SK-N-SH (cell line): ENCODE data around the gene SLAMF9. TPM values are rescaled to one million over a fixed set of nuclear protein-coding genes. Genes with fewer than 3 reads are reported as not detected.

ENCODE experiments used
- CTCF ChIA-PET: fragments of 300-600, 350-600 bp; formaldehyde crosslinking; extraction: SDS; loops from one replicate; lab custom pipeline; 2021; lab: Yijun Ruan, JAX
- POLR2A ChIA-PET: fragments of 350-600 bp; sonication (Branson Sonifier 250); formaldehyde crosslinking; extraction: SDS; loops from one replicate; lab custom pipeline; 2020; ENCODE audit warnings: antibody characterized with exemption, inconsistent platforms; lab: Yijun Ruan, JAX
- DNase-seq: peaks from one replicate; pipeline ENCODE4 v3.0.0; 2012
- H2AFZ ChIP-seq: fragments of 200-600 bp; sonication (generic); 2 replicates; pipeline ENCODE4 v1.8.1; 2016; ENCODE audit warnings: antibody characterized with exemption, mild to moderate bottlenecking, low read depth
- H3F3A ChIP-seq: fragments of 200-600 bp; sonication (generic); replicated peaks from 2 replicates; pipeline ENCODE3; 2016; ENCODE audit warnings: antibody characterized with exemption, mild to moderate bottlenecking; ENCODE audit not compliant: insufficient read depth
- H3K27ac ChIP-seq, 2 experiments: fragments of 200-500 bp in 1 of 2; fragments of 200-600 bp in 1 of 2; sonication (Bioruptor generic) in 1 of 2; sonication (generic), shearing (Covaris generic) in 1 of 2; 2 replicates each; pipeline versions ENCODE4 v1.5.1 to v1.6.1; 2014 to 2016; ENCODE audit warnings: low read depth in 2 of 2, inconsistent platforms in 1 of 2, low read length in 1 of 2, mild to moderate bottlenecking in 1 of 2, mixed read lengths in 1 of 2
- H3K27me3 ChIP-seq: fragments of 200-600 bp; sonication (generic), shearing (Covaris generic); 2 replicates; pipeline ENCODE4 v1.6.1; 2016; ENCODE audit warnings: mixed run types; ENCODE audit not compliant: insufficient read depth
- H3K36me3 ChIP-seq, 2 experiments: fragments of 200-500 bp in 1 of 2; fragments of 200-600 bp in 1 of 2; sonication (Bioruptor generic) in 1 of 2; sonication (generic) in 1 of 2; replicated peaks in 1 of 2; 2 replicates each; pipeline versions ENCODE3 to v1.5.1; 2014 to 2016; ENCODE audit warnings: low read length in 1 of 2, mild to moderate bottlenecking in 1 of 2; ENCODE audit not compliant: insufficient read depth in 2 of 2, control insufficient read depth in 1 of 2
- H3K4me1 ChIP-seq, 2 experiments: fragments of 200-500 bp in 1 of 2; fragments of 200-600 bp in 1 of 2; sonication (Bioruptor generic) in 1 of 2; sonication (generic), shearing (Covaris generic) in 1 of 2; 2 replicates each; pipeline versions ENCODE4 v1.5.1 to v1.6.1; 2014 to 2016; ENCODE audit warnings: low read depth in 1 of 2, low read length in 1 of 2, mixed run types in 1 of 2; ENCODE audit not compliant: insufficient read depth in 2 of 2, control insufficient read depth in 1 of 2
- H3K4me2 ChIP-seq: fragments of 200-600 bp; sonication (generic), shearing (Covaris generic); 2 replicates; pipeline ENCODE4 v1.6.1; 2017; ENCODE audit warnings: mixed run types
- H3K4me3 ChIP-seq, 2 experiments: fragments of 200-500 bp in 1 of 2; fragments of 200-600 bp in 1 of 2; sonication (Bioruptor generic) in 1 of 2; sonication (generic), shearing (Covaris generic) in 1 of 2; 2 replicates each; pipeline versions ENCODE4 v1.5.1 to v1.8.1; 2014 to 2016; ENCODE audit warnings: low read depth in 2 of 2, inconsistent platforms in 1 of 2, low read length in 1 of 2, mild to moderate bottlenecking in 1 of 2, mixed read lengths in 1 of 2, moderate library complexity in 1 of 2
- H3K79me2 ChIP-seq: fragments of 200-600 bp; sonication (generic); 2 replicates; pipeline ENCODE4 v1.8.1; 2017; ENCODE audit warnings: mild to moderate bottlenecking; ENCODE audit not compliant: insufficient read depth
- H3K9ac ChIP-seq: fragments of 200-600 bp; sonication (generic); 2 replicates; pipeline ENCODE4 v1.6.1; 2017; ENCODE audit warnings: mixed run types
- H3K9me2 ChIP-seq: fragments of 200-600 bp; sonication (generic); 2 replicates; pipeline ENCODE4 v1.6.1; 2017; ENCODE audit warnings: mixed run types
- H3K9me3 ChIP-seq: fragments of 200-600 bp; sonication (generic); 2 replicates; pipeline ENCODE4 v1.6.1; 2017; ENCODE audit warnings: mixed run types, mild to moderate bottlenecking, moderate library complexity
- H4K20me1 ChIP-seq: fragments of 200-600 bp; sonication (generic); 2 replicates; pipeline ENCODE4 v1.6.1; 2017; ENCODE audit warnings: mild to moderate bottlenecking, mixed run types; ENCODE audit not compliant: insufficient read depth
- CTCF ChIP-seq: fragments of 200-600 bp; sonication (generic); IDR thresholded peaks from 2 replicates; pipeline ENCODE4 v1.6.1; 2017; ENCODE audit warnings: antibody characterized with exemption, mild to moderate bottlenecking, moderate library complexity
- ELF1 ChIP-seq: IDR thresholded peaks from 2 replicates; pipeline ENCODE4 v1.4.0; 2012
- FOSL2 ChIP-seq: IDR thresholded peaks from 2 replicates; pipeline ENCODE4 v1.4.0; 2012; ENCODE audit warnings: low read depth, mild to moderate bottlenecking, moderate library complexity, borderline replicate concordance
- FOXM1 ChIP-seq: IDR thresholded peaks from 2 replicates; pipeline ENCODE4 v1.4.0; 2012; ENCODE audit warnings: low read depth, mild to moderate bottlenecking
- IRF3 ChIP-seq: fragments of 150-350 bp; IDR thresholded peaks from 2 replicates; pipeline ENCODE4 v1.6.1; 2016; ENCODE audit warnings: mild to moderate bottlenecking, low read depth, low read length
- JUND ChIP-seq: IDR thresholded peaks from 2 replicates; pipeline ENCODE4 v1.4.0; 2012
- MAX ChIP-seq: IDR thresholded peaks from 2 replicates; pipeline ENCODE4 v1.4.0; 2012; ENCODE audit warnings: low read depth
- MEF2A ChIP-seq: IDR thresholded peaks from 2 replicates; pipeline ENCODE4 v1.4.0; 2012; ENCODE audit warnings: low read depth, borderline replicate concordance
- POLR2AphosphoS5 ChIP-seq: IDR thresholded peaks from 2 replicates; pipeline ENCODE4 v1.6.1; 2012; ENCODE audit warnings: low read depth, low read length
- RXRA ChIP-seq: IDR thresholded peaks from 2 replicates; pipeline ENCODE4 v1.4.0; 2012; ENCODE audit warnings: low read depth, mild to moderate bottlenecking, borderline replicate concordance
- TEAD4 ChIP-seq: IDR thresholded peaks from 2 replicates; pipeline ENCODE4 v1.4.0; 2012; ENCODE audit warnings: mild to moderate bottlenecking, borderline replicate concordance; ENCODE audit not compliant: insufficient read depth
- USF1 ChIP-seq: IDR thresholded peaks from 2 replicates; pipeline ENCODE4 v1.4.0; 2012; ENCODE audit warnings: low read depth, borderline replicate concordance
- USF2 ChIP-seq: fragments of 150-350 bp; IDR thresholded peaks from 2 replicates; pipeline ENCODE4 v1.6.1; 2017; ENCODE audit warnings: antibody characterized with exemption, low read length, low read depth, borderline replicate concordance
- WGBS: methylation state at CpG from one replicate; pipeline ENCODE4 v1.1.6; 2017; ENCODE audit warnings: low lambda C conversion rate; 5-methylcytosine and 5-hydroxymethylcytosine counted together
- polyA plus RNA-seq, 3 experiments: library from polyadenylated mRNA; depleted of rRNA; stranded (reverse); fragments of >200 nt; gene quantifications; 2 replicates each; pipeline ENCODE4 v1.2.3, GENCODE V29; 2012

SLAMF9 gene
- polyA plus RNA-seq, 1 of the 3 experiments (the other 2 are of a cell fraction) = 0.12 TPM

GRCh38 chr1:159913451-159914192, 40.4 kb downstream of the SLAMF9 start:
- Histone ChIP-seq H3K9me2 (no peaks in the 10 kb centered on the region), H3K4me2 (no peak overlapping the region), H3K4me1 (peaks cover 27 to 73% of the 10 kb centered on the region in 2 experiments; a peak in 3 of 4 replicates), H3K79me2 (peaks cover 12% of the 10 kb centered on the region; the same call in 1 of the 2 replicates), H2AFZ (no peak overlapping the region), H3K4me3 (no peak overlapping the region), H3K27ac (peak overlapping the region in 1 of 2 experiments; percentile 86; a peak in 2 of 4 replicates), H4K20me1 (peaks cover 9% of the 10 kb centered on the region; the same call in 1 of the 2 replicates), H3F3A (peaks cover 49% of the 10 kb centered on the region), H3K27me3 (no peaks in the 10 kb centered on the region), H3K9me3 (no peaks in the 10 kb centered on the region), H3K9ac (0 out of 2 replicates have a peak overlapping the region, but pooled peaks have one; percentile 11), H3K36me3 (peaks cover 4 to 13% of the 10 kb centered on the region in 2 experiments)
- TF ChIP-seq POLR2AphosphoS5 = no peak
- no peak for TF ChIP-seq TEAD4
- no peak for TF ChIP-seq IRF3
- TF ChIP-seq FOXM1 = no peak
- no peak for TF ChIP-seq MEF2A
- no peak for TF ChIP-seq USF1
- TF ChIP-seq FOSL2 = no peak
- no peak for TF ChIP-seq USF2
- ChIA-PET CTCF (interaction anchor here (3.1 kb wide), 1 partner anchor 115 kb away, joined by 8 read pairs; no protein-coding TSS in a partner anchor), POLR2A (no interaction called here)
- WGBS = 84% methylated on average over 5 of the region's 5 CpGs
- no peak for DNase-seq

GRCh38 chr1:159911326-159912070, 42.5 kb downstream of the SLAMF9 start:
- no peak for DNase-seq
- POLR2A ChIA-PET = no interaction called here
- H3K79me2 ChIP-seq = 0 out of 2 replicates have a peak, but pooled peaks cover 5% of the 10 kb centered on the region
- H3F3A ChIP-seq = peaks cover 29% of the 10 kb centered on the region
- CTCF ChIA-PET = interaction anchor here (1.0 to 1.1 kb wide), 3 partner anchors 11 to 780 kb away, joined by 3 read pairs; no protein-coding TSS in a partner anchor
- H3K9me3 ChIP-seq = no peaks in the 10 kb centered on the region
- H3K27me3 ChIP-seq = no peaks in the 10 kb centered on the region
- H3K9me2 ChIP-seq = no peaks in the 10 kb centered on the region
- peak overlapping the region; percentile 48 for H3K4me2 ChIP-seq
- H4K20me1 ChIP-seq = no peaks in the 10 kb centered on the region
- H2AFZ ChIP-seq = no peak overlapping the region; the same call in 1 of the 2 replicates
- WGBS = 91% methylated on average over 6 of the region's 6 CpGs
- H3K4me1 ChIP-seq = peaks cover 24 to 55% of the 10 kb centered on the region in 2 experiments; a peak in 3 of 4 replicates
- no peaks in the 10 kb centered on the region for H3K36me3 ChIP-seq
- no peak for TF ChIP-seq ELF1
- no peak for TF ChIP-seq RXRA
- no peak for TF ChIP-seq FOXM1
- TF ChIP-seq USF2 = no peak
- no peak for TF ChIP-seq CTCF
- no peak for TF ChIP-seq MAX
- TF ChIP-seq JUND = no peak
- no peak overlapping the region for H3K4me3 ChIP-seq
- H3K27ac ChIP-seq = peak overlapping the region in 1 of 2 experiments; percentile 86; a peak in 2 of 4 replicates
- H3K9ac ChIP-seq = peak overlapping the region; percentile 69
